Uterus (tissue), 2 donors: Measurements from ENCODE around the gene GALNT2.

Experiments
- CTCF ChIP-seq, 4 experiments: fragments of 200-600 bp in 2 of 4; fragments of 450-650 bp in 2 of 4; sonication (generic) in 2 of 4; IDR thresholded peaks; one replicate each; pipeline ENCODE4 v1.5.1; 2016 to 2019; ENCODE audit warnings: antibody characterized with exemption in 4 of 4, mild to moderate bottlenecking in 2 of 4, moderate library complexity in 1 of 4
- POLR2A ChIP-seq, 2 donors: fragments of 450-650 bp; IDR thresholded peaks; one replicate each; pipeline ENCODE4 v1.6.1; 2016; ENCODE audit warnings: antibody characterized with exemption in 2 of 2, mild to moderate bottlenecking in 1 of 2, moderate library complexity in 1 of 2

- TF ChIP-seq CTCF (IDR thresholded peaks at IDR 0.05) (no peak), POLR2A (IDR thresholded peaks at IDR 0.05) (no peak)
Measured at GRCh38 chr1:230141797-230142607, 75.0 kb downstream of the GALNT2 start.
